WI38 (cell line): ENCODE results near the gene RFX4.

Source experiments
- H3K4me3 ChIP-seq: 2 replicates; pipeline ENCODE4 v1.5.1; 2011; ENCODE audit warnings: low read depth, mild to moderate bottlenecking, control low read depth, low read length
- TF ChIP-seq, protein P1 (sequence below): IDR thresholded peaks from 2 replicates; pipeline ENCODE4 v1.5.1; 2012; ENCODE audit warnings: low read depth, mild to moderate bottlenecking, control low read depth, low read length

The RFX4 gene

GRCh38 chr12:106576848-106577247 lies 6.0 kb upstream of the RFX4 start:
- TF ChIP-seq, protein P1, sequence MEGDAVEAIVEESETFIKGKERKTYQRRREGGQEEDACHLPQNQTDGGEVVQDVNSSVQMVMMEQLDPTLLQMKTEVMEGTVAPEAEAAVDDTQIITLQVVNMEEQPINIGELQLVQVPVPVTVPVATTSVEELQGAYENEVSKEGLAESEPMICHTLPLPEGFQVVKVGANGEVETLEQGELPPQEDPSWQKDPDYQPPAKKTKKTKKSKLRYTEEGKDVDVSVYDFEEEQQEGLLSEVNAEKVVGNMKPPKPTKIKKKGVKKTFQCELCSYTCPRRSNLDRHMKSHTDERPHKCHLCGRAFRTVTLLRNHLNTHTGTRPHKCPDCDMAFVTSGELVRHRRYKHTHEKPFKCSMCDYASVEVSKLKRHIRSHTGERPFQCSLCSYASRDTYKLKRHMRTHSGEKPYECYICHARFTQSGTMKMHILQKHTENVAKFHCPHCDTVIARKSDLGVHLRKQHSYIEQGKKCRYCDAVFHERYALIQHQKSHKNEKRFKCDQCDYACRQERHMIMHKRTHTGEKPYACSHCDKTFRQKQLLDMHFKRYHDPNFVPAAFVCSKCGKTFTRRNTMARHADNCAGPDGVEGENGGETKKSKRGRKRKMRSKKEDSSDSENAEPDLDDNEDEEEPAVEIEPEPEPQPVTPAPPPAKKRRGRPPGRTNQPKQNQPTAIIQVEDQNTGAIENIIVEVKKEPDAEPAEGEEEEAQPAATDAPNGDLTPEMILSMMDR, result no peak
- no peak overlapping the region for H3K4me3 ChIP-seq

DNA sequence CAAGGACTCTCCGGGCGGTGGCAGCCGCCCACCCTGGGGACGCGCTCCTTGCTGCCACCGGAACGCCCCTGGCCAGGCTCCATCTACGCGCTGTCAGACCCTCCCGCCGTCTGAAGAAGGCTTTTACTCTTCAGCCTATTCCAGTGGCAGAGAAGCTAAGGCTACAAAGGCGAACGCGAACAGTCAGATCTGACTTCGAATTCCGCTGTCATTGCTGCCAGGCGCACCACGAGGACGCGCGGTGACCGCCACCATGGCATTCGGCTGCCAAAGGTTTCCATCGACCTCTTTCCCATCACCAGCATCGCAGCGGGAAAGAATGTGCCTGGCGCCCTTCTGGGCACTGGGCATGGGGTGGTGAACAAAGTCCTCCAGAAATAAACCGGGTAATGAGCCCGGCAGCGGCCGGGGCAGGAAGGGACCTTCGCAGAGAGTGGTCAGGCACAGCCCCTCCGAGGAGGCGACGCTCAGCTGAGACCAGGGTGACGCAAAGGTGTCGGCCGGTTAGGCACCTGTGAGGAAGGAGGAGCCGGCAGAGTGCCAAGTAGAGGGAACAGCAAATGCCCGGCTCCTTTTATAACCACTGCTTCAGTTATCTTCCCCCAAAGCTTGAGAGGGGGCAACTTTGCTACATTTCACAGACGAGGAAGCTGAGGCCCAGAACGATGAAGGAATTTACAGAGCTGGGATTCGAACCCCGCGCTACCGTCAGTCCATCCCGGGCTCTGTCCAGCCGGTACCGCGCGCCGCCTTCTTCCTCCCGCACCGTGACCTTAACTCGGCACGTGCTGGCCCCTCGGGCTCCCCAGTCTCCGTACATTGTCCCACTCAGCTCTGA lies 1.9 kb upstream of the RFX4 start:
- no peak overlapping the region for H3K4me3 ChIP-seq
- TF ChIP-seq, protein P1, result no peak

DNA sequence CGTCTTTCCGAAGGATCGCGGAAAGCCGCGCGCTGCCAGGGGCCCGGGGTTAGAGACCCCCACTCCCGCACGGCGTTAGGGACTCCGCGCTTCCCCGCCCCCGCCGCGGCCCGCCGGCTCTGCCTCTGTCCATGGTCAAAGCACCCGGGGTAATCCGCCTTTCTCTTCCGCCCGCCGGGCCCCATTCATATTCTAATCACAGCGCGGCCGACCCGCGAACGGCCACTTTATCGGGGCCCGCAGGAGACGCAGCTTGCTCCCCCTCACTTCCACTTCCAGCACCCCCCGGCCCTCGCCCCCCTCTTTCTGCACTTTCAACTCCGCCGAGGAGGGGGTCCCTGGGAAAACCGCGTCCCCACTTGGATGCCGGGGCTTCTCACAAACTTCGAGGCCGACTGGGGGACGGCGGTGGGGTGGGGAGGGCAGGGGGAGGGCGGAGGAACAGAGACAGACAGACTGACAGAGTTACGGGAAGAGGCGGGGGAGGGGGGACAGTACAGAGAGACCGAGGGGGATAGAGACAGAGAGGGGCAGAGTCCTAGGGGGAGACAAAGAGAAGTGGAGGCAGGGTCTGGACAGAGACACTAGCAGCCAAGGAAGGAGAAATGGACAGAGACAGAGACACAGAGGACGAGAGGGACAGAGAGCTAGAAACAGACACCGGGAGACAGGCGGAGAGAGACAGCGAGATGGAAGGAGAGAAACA lies 1.1 kb upstream of the RFX4 start:
- TF ChIP-seq, protein P1, result no peak
- no peak overlapping the region for H3K4me3 ChIP-seq

GRCh38 chr12:106582249-106582591 lies 584 bp upstream of the RFX4 start:
- H3K4me3 ChIP-seq, result no peak overlapping the region
- TF ChIP-seq, protein P1, result no peak

- TF ChIP-seq, protein P1, result no peak
- H3K4me3 ChIP-seq, result peak overlapping the region; percentile 13
These were observed 669 bp downstream of the RFX4 start for GRCh38 chr12:106583242-106584103.

GRCh38 chr12:106584104-106585064 lies 1.6 kb downstream of the RFX4 start:
- no peak overlapping the region for H3K4me3 ChIP-seq
- TF ChIP-seq, protein P1, result no peak
